Limb (tissue), 2 donors: ENCODE results near the gene TTC34.

Experiments
- DNase-seq, 2 donors: peaks; one replicate each; pipeline ENCODE4 v3.0.0-alpha.2; 2016; ENCODE audit errors: extremely low spot score in 2 of 2

The TTC34 gene, protein sequence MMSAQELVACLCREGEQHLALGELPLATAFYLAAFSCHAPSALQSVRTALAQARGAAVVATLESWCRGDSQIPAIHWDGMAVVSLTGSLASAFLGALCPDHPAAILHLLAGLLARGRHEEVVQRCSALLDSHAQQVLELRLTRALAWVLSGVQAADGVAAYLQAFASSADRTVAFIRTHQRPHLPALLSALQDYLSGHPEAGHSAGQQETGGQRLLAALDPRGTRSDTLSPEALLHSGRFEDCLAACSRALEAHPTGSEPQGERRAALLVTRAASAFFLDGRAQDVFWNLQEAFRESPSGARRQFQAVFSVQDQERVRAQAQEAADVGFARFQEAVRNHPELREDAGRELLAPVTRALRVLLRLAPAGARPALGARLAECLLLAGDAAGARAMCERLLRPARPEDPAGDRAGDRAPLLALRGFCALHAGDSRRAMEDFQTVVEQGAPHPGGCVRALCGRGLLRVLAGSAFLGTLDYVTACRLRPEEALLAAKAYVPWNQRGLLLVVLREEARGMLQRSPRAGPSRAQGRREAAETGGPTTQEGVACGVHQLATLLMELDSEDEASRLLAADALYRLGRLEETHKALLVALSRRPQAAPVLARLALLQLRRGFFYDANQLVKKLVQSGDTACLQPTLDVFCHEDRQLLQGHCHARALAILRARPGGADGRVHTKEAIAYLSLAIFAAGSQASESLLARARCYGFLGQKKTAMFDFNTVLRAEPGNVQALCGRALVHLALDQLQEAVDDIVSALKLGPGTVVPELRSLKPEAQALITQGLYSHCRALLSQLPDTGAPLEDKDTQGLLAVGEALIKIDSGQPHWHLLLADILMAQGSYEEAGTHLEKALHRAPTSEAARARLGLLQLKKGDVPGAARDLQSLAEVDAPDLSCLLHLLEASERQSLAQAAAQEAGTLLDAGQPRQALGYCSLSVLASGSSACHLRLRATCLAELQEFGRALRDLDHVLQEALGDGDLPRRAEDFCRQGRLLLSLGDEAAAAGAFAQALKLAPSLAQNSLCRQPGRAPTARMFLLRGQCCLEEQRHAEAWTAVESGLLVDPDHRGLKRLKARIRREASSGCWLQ

GRCh38 chr1:2801535-2802291 is at the start of gene TTC34:
TSS of gene TTC34 (minus strand) at chr1:2801693. CDS start at chr1:2800827, 866 bp downstream.
- peak in 1 of 2 donors; percentile 60 for DNase-seq

- DNase-seq, result no peak
Measured at GRCh38 chr1:2850502-2850901, 49.0 kb upstream of the TTC34 start.

DNA sequence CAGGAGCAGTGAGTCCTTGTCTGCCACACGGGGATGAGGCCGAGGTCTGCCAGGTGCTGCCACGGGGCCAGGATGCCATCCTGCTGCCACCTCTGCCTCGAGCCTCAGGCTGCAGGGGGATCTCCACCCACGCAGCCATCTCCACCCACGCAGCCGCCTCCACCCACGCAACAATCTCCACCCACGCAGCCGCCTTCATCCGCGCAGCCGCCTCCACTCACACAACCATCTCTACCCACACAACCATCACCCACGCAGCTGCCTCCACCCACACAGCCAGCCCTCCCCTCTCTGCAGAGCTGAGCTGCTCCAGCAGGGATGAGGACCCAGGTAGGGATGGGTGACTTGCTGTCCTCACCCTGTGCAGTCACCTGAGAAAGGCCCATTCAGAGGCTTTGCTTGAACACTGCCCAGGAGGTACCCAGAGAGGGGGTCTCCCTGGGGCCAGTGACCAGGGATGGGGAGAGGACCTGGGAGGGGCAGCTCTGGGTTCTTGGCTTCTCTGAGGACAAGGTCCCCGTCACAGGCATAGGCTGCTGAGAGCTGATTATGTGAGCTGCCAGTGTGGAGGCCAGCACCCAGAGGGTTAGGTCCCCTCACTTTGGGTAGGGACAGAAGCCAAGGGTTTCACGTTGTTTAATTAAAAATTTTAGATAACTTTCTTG is 46.6 kb upstream of the TTC34 start:
- no peak for DNase-seq

- DNase-seq, result no peak
Measured at GRCh38 chr1:2847086-2847985, 45.8 kb upstream of the TTC34 start.

DNA sequence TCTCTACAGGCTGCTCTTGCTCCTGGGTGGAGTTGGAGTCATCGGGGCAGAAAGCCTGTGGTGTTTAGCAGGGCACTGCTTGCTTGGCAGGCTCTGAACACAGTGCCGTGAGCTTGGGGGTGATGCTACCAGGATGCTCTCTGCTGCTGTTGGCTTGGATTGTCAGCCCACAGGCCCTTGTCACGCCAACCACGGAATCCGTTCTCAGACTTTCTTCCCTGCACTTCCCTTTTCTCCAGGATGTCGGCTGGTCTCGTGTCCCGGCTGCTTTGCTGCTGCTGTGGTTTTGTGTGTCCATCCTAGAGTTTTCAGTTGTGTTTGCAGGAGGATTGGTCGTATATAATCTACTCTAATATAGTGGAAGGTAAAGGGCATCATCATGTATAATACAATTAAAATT is 44.4 kb upstream of the TTC34 start:
- DNase-seq, result no peak

DNA sequence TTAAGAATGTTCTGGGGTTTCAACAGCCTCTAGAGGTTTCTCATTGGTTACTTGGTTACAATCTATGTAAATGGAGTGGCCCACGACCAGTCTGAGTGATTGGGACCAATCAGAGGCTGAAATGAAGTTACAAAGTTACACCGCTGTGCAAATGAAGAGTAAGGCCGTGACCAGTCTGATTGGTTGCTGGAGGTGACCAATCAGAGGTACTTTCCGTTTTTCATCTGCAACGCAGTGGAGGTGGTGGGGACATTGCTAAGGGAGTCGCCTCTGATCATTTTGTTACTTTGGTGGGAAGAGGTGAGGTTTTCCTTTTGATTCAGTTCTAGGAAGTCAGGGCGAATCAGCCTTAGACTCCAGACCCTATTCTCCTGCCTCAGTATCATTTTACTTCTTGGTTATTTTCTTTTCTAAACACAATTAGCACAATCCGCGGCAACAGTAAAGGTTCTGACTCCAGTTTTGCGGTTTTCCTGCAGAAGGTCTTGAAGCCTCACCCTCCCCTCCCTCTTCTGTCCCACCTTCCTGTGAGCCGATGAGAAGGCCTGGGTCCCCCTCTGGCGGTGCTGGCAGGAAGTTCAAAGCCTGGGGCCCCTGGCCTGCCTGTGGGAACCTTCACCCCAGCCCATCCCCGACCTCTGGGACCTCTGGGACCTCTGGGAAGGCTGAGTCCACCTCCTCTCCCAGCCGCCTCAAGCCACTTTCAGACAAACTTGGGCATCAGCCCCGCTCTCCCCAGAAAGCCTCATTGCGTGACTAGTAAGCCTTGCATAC is 38.7 kb upstream of the TTC34 start:
- DNase-seq, result no peak

DNA sequence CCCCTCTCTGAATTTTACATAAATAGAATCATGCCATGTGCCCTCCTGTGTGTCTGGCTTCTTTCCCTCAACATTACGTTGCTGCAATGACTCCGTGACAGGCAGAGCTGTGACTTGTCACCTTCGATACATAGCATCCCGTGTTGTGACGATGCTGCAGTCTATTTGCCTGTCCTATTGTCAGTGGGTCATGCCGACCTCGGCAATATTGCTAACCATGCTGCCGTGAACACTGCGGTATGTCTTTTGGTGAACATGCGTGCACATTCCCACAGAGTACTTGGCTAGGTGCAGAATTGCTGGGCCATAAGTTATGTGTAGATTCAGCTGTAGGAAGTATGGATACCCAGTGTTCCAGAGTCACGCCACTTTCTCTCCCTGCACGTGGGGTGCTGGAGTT is 36.3 kb upstream of the TTC34 start:
- no peak for DNase-seq

DNA sequence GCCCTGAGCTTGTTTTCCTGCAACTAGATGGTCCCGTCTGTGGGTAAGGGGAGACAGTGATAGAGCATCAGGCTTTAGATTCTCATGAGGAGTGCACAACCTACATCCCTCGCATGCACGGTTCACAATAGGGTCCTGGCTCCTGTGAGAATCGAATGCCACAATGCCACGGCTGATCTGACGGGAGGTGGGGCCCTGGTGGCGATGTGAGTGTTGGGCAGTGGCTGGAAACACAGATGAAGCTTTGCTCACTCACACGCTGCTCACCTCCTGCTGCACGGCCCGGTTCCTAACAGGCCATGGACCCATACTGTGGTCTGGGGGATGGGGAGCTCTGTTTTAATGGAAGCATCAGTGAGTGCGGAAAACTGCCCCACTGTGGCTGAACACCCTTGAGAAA is 35.8 kb upstream of the TTC34 start:
- DNase-seq, result no peak

GRCh38 chr1:2836333-2836970 is 35.0 kb upstream of the TTC34 start:
- no peak for DNase-seq

- no peak for DNase-seq
Measured at GRCh38 chr1:2835650-2836159, 34.2 kb upstream of the TTC34 start.

DNA sequence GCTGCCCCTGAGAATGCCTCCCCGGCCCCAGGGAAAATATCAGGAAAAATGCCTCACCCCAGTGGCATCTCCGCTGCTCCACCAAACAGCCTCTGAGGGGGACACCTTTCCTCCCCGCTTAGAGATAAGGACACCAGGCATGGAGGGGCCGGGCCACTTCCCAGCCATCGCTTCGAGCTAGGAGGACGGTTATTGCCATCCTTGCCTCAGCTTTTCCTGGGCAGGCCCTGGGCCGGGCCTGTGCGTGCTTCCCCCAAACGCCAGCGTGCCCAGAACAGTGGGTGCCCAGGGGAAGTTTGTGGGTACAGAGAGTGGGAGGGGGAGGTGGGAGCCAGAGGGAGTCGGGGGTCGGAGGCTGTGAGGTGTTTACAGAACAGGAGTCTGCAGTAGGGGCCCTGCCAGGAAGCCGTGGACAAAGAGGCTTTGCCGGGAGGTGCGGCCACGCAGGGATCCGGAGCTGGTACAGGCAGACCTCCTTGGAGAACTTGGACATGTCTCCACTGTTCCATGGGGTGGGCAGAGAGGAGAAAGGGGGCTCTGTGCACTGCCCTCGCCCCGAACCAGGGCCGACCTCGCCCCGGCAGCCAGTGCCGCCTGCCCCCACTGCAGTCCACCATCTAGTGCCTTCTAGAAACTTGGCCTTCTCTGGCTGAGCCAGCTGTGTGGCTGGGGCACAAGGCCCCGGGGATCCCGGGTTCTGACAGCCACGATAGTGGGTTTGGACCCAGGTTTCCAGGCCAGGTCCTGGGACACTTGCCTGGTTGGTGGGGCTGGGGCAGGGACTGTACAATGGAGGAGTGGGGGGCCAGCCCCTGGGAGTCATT is 33.5 kb upstream of the TTC34 start:
- DNase-seq, result no peak

- no peak for DNase-seq
Measured at GRCh38 chr1:2834146-2834475, 32.6 kb upstream of the TTC34 start.

- no peak for DNase-seq
Measured at GRCh38 chr1:2833454-2834145, 32.1 kb upstream of the TTC34 start.

DNA sequence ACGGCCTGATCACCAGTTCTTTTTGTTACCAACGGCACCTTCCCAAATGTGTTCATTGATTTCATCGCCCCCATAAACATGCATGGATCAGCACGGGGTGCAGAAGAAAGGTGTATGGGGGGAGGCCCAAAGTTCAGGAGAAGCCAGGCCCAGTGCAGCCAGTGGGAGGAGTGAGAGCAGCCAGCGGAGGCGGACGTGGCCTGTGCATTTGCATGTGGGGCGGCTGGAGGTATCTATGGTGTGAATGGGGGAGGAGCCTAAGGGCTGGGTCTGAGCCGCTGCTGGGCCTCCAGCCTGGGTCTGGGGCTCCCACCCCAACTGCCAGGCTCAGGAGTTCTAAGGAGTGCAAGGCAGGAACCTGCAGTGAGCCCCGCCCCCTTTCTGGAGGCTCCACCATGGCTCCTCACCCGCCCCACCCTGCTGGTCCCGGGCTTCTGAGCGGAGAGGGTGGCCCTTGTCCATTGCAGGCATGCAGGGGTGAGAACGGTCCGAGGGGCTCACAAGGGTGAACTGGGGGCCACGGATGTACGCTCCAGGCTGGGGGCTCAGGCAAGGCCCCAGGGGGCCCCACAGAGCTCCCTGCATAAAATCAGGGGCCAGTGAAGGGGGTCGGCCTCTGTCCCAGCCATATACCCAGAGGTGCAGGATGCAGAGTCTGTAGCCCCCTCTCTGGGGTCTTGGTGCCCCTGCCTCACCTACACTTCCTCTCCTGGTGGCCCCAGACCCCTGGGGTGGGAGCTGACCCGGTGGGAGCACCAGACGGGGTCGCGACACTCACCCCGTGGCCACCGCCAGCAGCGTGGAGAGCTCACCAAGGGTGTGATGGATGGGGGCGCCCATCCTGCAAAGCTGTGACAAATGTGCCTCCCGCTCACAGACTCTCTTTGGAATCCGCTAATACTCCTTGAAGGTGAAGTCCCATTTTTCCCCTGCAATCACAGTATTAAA is 31.3 kb upstream of the TTC34 start:
- DNase-seq, result no peak

DNA sequence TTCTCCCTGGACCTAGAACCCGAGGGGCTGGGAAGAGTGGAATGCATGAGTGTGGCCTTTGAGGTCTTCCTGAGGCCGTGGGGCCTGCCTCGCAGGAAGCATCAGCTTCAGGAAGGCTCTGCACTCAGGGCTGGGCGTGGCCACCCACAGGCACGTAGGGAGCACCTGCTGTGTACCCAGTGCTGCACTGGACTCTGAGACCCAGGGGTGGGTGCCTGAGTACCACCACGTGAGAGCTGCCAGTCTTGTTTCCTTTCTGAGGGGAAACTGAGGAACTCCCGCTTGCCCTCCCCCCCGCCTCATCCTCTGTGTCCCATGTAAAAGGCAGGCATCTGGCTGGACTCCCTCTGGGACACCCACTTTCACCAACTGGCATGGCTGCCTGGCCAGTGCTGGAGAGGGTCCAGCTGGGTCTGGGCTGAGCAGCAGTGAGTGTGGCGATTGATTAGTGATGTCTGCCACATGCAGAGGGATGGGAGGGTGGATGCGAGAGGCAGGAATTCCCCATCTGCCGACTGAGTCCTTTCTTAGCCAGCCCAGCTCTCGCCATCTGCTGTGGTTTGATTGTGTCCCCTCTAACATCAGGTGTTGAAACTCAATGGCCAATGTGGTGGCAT is 30.2 kb upstream of the TTC34 start:
- no peak for DNase-seq
